GM12874 (cell line): ENCODE results near the gene GGCT.

Experiments used
- TF ChIP-seq, protein P1 (sequence below): IDR thresholded peaks from 2 replicates; pipeline ENCODE4 v1.5.1; 2011; ENCODE audit warnings: low read depth, mild to moderate bottlenecking, control low read depth, low read length, moderate library complexity; ENCODE audit not compliant: insufficient read depth

The GGCT gene

DNA sequence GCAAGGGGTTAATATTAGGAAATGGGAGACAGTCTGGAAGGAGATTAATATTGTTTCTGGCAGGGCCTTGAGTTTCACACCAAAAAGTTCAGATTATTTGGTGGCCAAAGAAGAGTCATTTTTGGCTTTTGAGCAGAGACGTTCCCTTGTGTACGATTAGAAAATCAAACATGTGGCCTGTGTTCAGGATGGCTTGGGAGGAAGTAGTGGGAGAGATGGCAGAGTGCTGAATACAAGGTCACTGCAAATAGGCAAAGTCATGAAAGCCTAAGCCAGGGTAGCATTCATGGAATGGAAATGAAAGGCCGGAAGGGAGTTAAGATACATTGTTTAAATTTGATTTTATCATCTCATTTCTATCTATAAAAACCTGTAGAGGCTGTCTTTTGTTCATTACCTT, 9.5 kb upstream of the GGCT start:
- TF ChIP-seq, protein P1, sequence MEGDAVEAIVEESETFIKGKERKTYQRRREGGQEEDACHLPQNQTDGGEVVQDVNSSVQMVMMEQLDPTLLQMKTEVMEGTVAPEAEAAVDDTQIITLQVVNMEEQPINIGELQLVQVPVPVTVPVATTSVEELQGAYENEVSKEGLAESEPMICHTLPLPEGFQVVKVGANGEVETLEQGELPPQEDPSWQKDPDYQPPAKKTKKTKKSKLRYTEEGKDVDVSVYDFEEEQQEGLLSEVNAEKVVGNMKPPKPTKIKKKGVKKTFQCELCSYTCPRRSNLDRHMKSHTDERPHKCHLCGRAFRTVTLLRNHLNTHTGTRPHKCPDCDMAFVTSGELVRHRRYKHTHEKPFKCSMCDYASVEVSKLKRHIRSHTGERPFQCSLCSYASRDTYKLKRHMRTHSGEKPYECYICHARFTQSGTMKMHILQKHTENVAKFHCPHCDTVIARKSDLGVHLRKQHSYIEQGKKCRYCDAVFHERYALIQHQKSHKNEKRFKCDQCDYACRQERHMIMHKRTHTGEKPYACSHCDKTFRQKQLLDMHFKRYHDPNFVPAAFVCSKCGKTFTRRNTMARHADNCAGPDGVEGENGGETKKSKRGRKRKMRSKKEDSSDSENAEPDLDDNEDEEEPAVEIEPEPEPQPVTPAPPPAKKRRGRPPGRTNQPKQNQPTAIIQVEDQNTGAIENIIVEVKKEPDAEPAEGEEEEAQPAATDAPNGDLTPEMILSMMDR: no peak

DNA sequence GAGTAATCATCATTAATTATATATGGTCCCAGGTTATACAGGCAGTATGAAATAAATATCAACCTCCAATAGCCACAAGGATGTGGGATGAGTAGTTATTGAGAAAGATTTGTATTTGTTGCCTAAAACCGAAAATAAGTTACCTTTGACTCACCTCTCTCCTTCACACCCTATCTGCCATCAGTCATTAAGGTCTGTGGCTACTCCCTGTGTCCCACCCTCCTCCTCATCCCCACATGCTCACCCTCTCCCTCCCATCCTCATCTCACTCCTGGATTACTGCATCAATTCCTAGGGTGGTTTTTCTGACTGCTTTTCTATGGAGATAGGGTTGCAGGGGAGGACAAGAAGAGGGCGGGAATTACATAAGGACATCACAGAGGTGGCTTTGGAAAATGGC, 9.1 kb upstream of the GGCT start:
- TF ChIP-seq, protein P1: no peak

DNA sequence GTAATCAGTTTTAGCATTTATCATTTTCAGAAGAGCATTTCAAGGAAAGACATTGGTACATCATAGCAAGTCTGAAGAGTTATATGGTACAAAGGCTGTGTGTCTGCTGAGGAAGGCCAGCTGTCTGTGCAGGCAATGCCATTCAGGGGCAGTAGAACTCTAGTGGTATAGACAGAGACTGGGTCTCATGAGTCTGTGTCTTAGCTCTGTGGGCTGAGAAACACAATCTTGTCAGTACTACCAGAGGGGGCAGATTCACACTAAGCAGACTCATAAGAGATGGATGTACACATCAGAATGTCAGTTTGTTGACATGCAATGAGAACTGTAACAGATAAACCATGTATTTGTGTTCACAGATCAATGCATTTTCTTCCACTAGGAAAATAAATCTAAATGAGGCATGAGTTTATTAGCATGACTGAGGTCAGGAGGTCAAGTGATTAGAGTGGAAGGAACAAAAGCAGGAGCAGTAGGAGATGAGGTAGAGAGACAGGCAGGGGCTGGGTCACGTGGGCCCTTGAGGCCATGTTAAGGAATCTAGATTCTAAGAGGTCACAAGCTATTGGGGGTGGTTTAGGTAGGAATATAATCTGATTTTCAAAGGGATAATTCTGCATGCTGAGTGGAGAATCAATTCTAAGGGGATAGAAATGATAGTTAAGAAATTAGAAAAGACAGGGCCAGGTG, 7.5 kb upstream of the GGCT start:
- TF ChIP-seq, protein P1: no peak

DNA sequence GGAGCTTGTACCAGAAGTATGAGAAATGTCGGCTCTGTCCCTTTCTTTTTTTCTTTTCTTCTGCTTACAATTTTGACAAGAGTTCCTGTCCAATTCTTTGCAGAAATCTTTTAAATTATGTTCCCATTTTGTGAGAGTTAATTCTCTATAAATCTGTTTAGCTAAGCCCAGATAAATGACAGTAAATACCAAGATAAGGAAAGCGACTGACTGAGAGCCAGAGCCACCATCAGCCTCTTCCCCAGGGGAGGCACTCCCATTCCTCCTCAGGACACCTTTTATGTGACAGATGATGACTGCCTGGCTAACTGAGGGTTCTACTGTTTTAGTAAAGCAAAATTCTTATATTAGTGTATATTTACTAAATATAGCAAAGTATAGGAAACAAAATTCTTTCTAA, 6.9 kb upstream of the GGCT start:
- TF ChIP-seq, protein P1: no peak

DNA sequence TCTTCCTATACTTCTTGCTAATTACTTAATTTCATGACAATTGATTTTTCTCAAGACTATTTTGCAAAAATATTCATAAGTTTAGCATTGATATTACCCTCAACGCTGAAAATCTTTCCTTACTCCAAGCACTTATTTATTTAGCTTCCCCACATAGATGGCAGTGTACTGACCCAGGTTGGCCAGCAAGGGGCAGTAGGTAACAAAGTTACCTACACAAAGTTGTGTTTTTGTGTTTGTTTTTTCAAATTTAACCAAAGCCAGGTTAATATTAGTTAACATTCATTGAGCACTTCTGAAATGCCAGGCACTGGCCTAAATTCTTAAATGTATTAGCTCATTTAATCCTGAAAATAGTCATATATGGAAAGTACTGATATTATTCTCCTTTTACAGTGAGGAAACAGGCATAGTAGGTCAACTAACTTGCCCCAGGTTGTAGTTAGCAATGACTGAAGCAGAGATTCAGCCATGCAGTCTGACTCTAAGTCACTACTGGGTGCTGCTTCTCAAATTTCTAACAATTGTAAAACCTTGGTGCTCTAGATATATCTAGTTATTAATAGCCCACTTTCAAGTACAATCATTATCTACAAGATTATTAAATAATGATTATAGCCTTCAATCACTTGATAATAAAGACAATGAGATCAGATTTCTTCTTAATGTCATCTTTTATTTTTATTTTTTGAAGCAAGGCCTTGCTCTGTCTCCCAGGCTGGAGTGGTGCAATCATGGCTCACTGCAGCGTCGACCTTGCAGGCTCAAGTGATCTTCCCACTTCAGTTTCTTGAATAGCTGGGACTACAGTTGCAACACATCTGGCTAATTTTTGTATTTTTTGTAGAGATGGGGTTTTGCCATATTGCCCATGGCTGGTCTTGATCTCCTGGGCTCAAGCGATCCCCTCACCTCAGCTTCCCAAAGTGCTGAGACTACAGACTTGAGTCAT, 5.8 kb upstream of the GGCT start:
- TF ChIP-seq, protein P1: peak; percentile 56; the same call in 1 of the 2 replicates

GRCh38 chr7:30505174-30505697, 607 bp upstream of the GGCT start:
- TF ChIP-seq, protein P1: no peak

- TF ChIP-seq, protein P1: no peak
Measured at GRCh38 chr7:30503274-30504212, 1.1 kb downstream of the GGCT start.
